Measurements from ENCODE around the gene FGD4.
"Not testable (repeated sequence)": the region's sequence is repeated elsewhere in the genome, so short reads cannot be mapped to it uniquely, and the experiment has no call there.

- not testable (repeated sequence) for TF ChIP-seq CTCF (IDR thresholded peaks at IDR 0.05; ENCODE audit: borderline replicate concordance, extremely low read depth, low read length, poor library complexity, severe bottlenecking); EZH2 (IDR thresholded peaks at IDR 0.05; ENCODE audit: borderline replicate concordance, low read depth, low read length, severe bottlenecking)
Measured at GRCh38 chr12:32533506-32533905, 134.1 kb downstream of the FGD4 start.
